Measurements from ENCODE around the gene SIT1.
"Not testable (repeated sequence)": the region's sequence is repeated elsewhere in the genome, so short reads cannot be mapped to it uniquely, and the experiment has no call there.

The SIT1 gene

GRCh38 chr9:35638751-35639150 is 12.0 kb downstream of the SIT1 start:
- not testable (repeated sequence) for DNase-seq (ENCODE audit: low read depth in 2 of 2, low spot score in 1 of 2)

GRCh38 chr9:35637427-35637955 is 13.2 kb downstream of the SIT1 start:
- not testable (repeated sequence) for DNase-seq (ENCODE audit: low read depth in 2 of 2, low spot score in 1 of 2)

- not testable (repeated sequence) for DNase-seq (ENCODE audit: low read depth in 2 of 2, low spot score in 1 of 2)
These were observed 13.9 kb downstream of the SIT1 start for GRCh38 chr9:35636877-35637246.

- DNase-seq (ENCODE audit: low read depth in 2 of 2, low spot score in 1 of 2): no peak
These were observed 14.4 kb downstream of the SIT1 start for GRCh38 chr9:35636135-35636876.

GRCh38 chr9:35635730-35636129 is 15.0 kb downstream of the SIT1 start:
- no peak for DNase-seq (ENCODE audit: low read depth in 2 of 2, low spot score in 1 of 2)

- no peak for DNase-seq (ENCODE audit: low read depth in 2 of 2, low spot score in 1 of 2)
These were observed 21.1 kb downstream of the SIT1 start for GRCh38 chr9:35629597-35629996.

GRCh38 chr9:35628389-35628991 is 22.2 kb downstream of the SIT1 start:
- DNase-seq (ENCODE audit: low read depth in 2 of 2, low spot score in 1 of 2): no peak

GRCh38 chr9:35627575-35627974 is 23.2 kb downstream of the SIT1 start:
- no peak for DNase-seq (ENCODE audit: low read depth in 2 of 2, low spot score in 1 of 2)

GRCh38 chr9:35619800-35620158 is 31.0 kb downstream of the SIT1 start:
- DNase-seq (ENCODE audit: low read depth in 2 of 2, low spot score in 1 of 2): no peak

- no peak for DNase-seq (ENCODE audit: low read depth in 2 of 2, low spot score in 1 of 2)
These were observed 31.6 kb downstream of the SIT1 start for GRCh38 chr9:35618854-35619799.

- no peak for DNase-seq (ENCODE audit: low read depth in 2 of 2, low spot score in 1 of 2)
These were observed 32.4 kb downstream of the SIT1 start, which contains the start of gene CD72 for GRCh38 chr9:35618325-35618727. Gene CD72 (minus strand): TSS chr9:35618413. CDS start chr9:35618303, 110 bp downstream.

GRCh38 chr9:35617548-35617947 is 33.2 kb downstream of the SIT1 start:
- no peak for DNase-seq (ENCODE audit: low read depth in 2 of 2, low spot score in 1 of 2)

- peak in 1 of 2 donors; percentile 41 for DNase-seq (ENCODE audit: low read depth in 2 of 2, low spot score in 1 of 2)
These were observed 33.9 kb downstream of the SIT1 start for GRCh38 chr9:35616681-35617459.

GRCh38 chr9:35615981-35616680 is 34.6 kb downstream of the SIT1 start:
- no peak for DNase-seq (ENCODE audit: low read depth in 2 of 2, low spot score in 1 of 2)

- DNase-seq (ENCODE audit: low read depth in 2 of 2, low spot score in 1 of 2): no peak
These were observed 37.9 kb downstream of the SIT1 start for GRCh38 chr9:35612843-35613242.

- not testable (repeated sequence) for DNase-seq (ENCODE audit: low read depth in 2 of 2, low spot score in 1 of 2)
These were observed 38.7 kb downstream of the SIT1 start for GRCh38 chr9:35612066-35612465.

- DNase-seq (ENCODE audit: low read depth in 2 of 2, low spot score in 1 of 2): no peak
These were observed 39.4 kb downstream of the SIT1 start for GRCh38 chr9:35611230-35611797.

GRCh38 chr9:35609820-35610163 is 40.9 kb downstream of the SIT1 start:
- no peak for DNase-seq (ENCODE audit: low read depth in 2 of 2, low spot score in 1 of 2)

GRCh38 chr9:35609001-35609819 is 41.5 kb downstream of the SIT1 start:
- DNase-seq (ENCODE audit: low read depth in 2 of 2, low spot score in 1 of 2): no peak

Measured in stimulated activated CD8-positive, alpha-beta memory T cell treated with anti-CD3 and anti-CD28 coated beads, Interleukin-4, amount 100 ng/mL, for 1 hour (primary cell).